ENCODE measurements around the gene PACS1. TPM values are rescaled to one million over a fixed set of nuclear protein-coding genes. Genes with fewer than 3 reads are reported as not detected.

Gene PACS1
- polyA plus RNA-seq, 1 of the 3 experiments (the other 2 are of a cell fraction), result 37.3 TPM

GRCh38 chr11:66051766-66052663 is 18.1 kb upstream of the PACS1 start, which contains the start of gene SF3B2 (continued):
- TF ChIP-seq REST (IDR thresholded peaks at IDR 0.05; ENCODE audit: low read depth, low read length) (0 out of 2 replicates have a peak, but pooled peaks have one; percentile 8), YY1 (IDR thresholded peaks at IDR 0.05; ENCODE audit: low read depth) (peak; percentile 94), TAF1 (IDR thresholded peaks at IDR 0.05; ENCODE audit: borderline replicate concordance, low read depth, low read length) (peak; percentile 94), MAX (IDR thresholded peaks at IDR 0.05; ENCODE audit: low read depth) (peak; percentile 66), NRF1 (IDR thresholded peaks at IDR 0.05; ENCODE audit: low read depth, low read length) (peak; percentile 80)

GRCh38 chr11:66052664-66052982 is 17.4 kb upstream of the PACS1 start:
- no peak for TF ChIP-seq JUND (IDR thresholded peaks at IDR 0.05)
- no peak for TF ChIP-seq TCF12 (IDR thresholded peaks at IDR 0.05)
- TF ChIP-seq EZH2phosphoT487 (IDR thresholded peaks at IDR 0.05; ENCODE audit: borderline replicate concordance, low read depth), result no peak
- no peak for TF ChIP-seq FOXJ3 (CRISPR knock-in tag; IDR thresholded peaks at IDR 0.05)
- no peak for TF ChIP-seq CHD2 (IDR thresholded peaks at IDR 0.05; ENCODE audit: low read length, partially characterized antibody)
- no peak for TF ChIP-seq REST (IDR thresholded peaks at IDR 0.05; ENCODE audit: low read depth, low read length)
- no peak for TF ChIP-seq SIN3A (IDR thresholded peaks at IDR 0.05; ENCODE audit: borderline replicate concordance, low read depth, low read length)
- no peak for TF ChIP-seq FOXM1 (IDR thresholded peaks at IDR 0.05; ENCODE audit: low read depth)
- no peak for TF ChIP-seq RAD21 (IDR thresholded peaks at IDR 0.05; ENCODE audit: low read length)
- TF ChIP-seq RFX5 (IDR thresholded peaks at IDR 0.05; ENCODE audit: low read length), result no peak
- H3K79me2 ChIP-seq (ENCODE audit: insufficient read depth), result peaks cover 54% of the 10 kb centered on the region
- ChIA-PET CTCF (interaction anchor here (0.7 to 6.7 kb wide), 9 partner anchors 11 to 168 kb away, joined by 3 to 101 read pairs (median 5); partner anchors contain the start of gene PACS1), POLR2A (interaction anchor here (1.3 to 2.4 kb wide), 3 partner anchors 8 to 50 kb away, joined by 3 to 8 read pairs (median 6); partner anchors contain the start of gene BANF1)
- H3K9me3 ChIP-seq, result no peaks in the 10 kb centered on the region
- H3K36me3 ChIP-seq (replicated peaks in 1 of 2; ENCODE audit: control insufficient read depth in 1 of 2, insufficient read depth in 2 of 2, low read length in 1 of 2), result peaks cover 32 to 42% of the 10 kb centered on the region in 2 experiments
- H2AFZ ChIP-seq (ENCODE audit: low read depth), result 0 out of 2 replicates have a peak overlapping the region, but pooled peaks have one; percentile 72
- H3K9me2 ChIP-seq, result no peaks in the 10 kb centered on the region
- peak overlapping the region; percentile 81 to 86 for H3K27ac ChIP-seq (ENCODE audit: low read depth in 2 of 2, low read length in 1 of 2)
- peak overlapping the region; percentile 90 to 99 for H3K4me3 ChIP-seq (ENCODE audit: low read depth in 2 of 2, low read length in 1 of 2)
- H3K9ac ChIP-seq, result peak overlapping the region; percentile 95
- H3K4me2 ChIP-seq, result peak overlapping the region; percentile 79
- WGBS (ENCODE audit: low lambda C conversion rate), result 0% methylated on average over 15 of the region's 17 CpGs
- no peaks in the 10 kb centered on the region for H3F3A ChIP-seq (replicated peaks; ENCODE audit: insufficient read depth)
- no peak for DNase-seq
- peaks cover 15 to 37% of the 10 kb centered on the region in 2 experiments; a peak in 2 of 4 replicates for H3K4me1 ChIP-seq (ENCODE audit: control insufficient read depth in 1 of 2, insufficient read depth in 2 of 2, low read depth in 1 of 2, low read length in 1 of 2)
- no peaks in the 10 kb centered on the region for H3K27me3 ChIP-seq (ENCODE audit: insufficient read depth)
- H4K20me1 ChIP-seq (ENCODE audit: insufficient read depth), result no peaks in the 10 kb centered on the region

Data from SK-N-SH (cell line).